Measurements from ENCODE around the gene LIPI.
"Not testable (repeated sequence)": the region's sequence is repeated elsewhere in the genome, so short reads cannot be mapped to it uniquely, and the experiment has no call there.

The LIPI gene

DNA sequence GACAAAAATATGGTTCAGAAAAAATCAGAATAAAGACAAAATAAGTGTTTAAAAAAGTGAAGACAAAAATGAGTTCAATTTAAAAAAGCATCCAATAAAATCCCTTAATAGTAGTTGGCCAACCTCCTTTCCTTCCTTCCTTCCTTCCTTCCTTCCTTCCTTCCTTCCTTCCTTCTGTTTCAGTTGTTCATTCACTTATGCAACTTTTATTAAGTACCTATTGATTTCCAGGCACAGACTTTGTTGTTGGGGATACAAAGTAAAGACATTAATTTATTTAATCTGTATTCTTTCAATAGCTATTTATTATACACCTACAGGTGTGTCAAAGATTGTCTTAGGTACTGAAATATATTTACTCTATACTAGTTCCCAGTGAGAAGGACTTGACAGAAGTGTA lies 2.4 kb upstream of the LIPI start:
- H4K20me1 ChIP-seq (ENCODE audit: insufficient read depth, low read length): no peaks in the 10 kb centered on the region
- no peak overlapping the region for H3K4me2 ChIP-seq (ENCODE audit: low read length)
- H3K36me3 ChIP-seq (ENCODE audit: insufficient read depth, low read length): no peaks in the 10 kb centered on the region
- no peaks in the 10 kb centered on the region; the same call in 1 of the 2 replicates for H3F3A ChIP-seq (ENCODE audit: insufficient read depth, low read length)
- H2AFZ ChIP-seq (ENCODE audit: low read length): no peak overlapping the region
- H3K9ac ChIP-seq (ENCODE audit: low read length): no peak overlapping the region
- no peak for TF ChIP-seq EZH2 (IDR thresholded peaks at IDR 0.05; ENCODE audit: borderline replicate concordance, low read length)
- TF ChIP-seq, protein P1, sequence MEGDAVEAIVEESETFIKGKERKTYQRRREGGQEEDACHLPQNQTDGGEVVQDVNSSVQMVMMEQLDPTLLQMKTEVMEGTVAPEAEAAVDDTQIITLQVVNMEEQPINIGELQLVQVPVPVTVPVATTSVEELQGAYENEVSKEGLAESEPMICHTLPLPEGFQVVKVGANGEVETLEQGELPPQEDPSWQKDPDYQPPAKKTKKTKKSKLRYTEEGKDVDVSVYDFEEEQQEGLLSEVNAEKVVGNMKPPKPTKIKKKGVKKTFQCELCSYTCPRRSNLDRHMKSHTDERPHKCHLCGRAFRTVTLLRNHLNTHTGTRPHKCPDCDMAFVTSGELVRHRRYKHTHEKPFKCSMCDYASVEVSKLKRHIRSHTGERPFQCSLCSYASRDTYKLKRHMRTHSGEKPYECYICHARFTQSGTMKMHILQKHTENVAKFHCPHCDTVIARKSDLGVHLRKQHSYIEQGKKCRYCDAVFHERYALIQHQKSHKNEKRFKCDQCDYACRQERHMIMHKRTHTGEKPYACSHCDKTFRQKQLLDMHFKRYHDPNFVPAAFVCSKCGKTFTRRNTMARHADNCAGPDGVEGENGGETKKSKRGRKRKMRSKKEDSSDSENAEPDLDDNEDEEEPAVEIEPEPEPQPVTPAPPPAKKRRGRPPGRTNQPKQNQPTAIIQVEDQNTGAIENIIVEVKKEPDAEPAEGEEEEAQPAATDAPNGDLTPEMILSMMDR (IDR thresholded peaks at IDR 0.05; ENCODE audit: low read length): no peak
- no peaks in the 10 kb centered on the region for H3K27me3 ChIP-seq (ENCODE audit: insufficient read depth, low read length)
- H3K9me2 ChIP-seq (ENCODE audit: low read depth, low read length): no peaks in the 10 kb centered on the region
- no peaks in the 10 kb centered on the region for H3K79me2 ChIP-seq (ENCODE audit: insufficient read depth, low read length)
- H3K9me3 ChIP-seq (ENCODE audit: low read length): no peaks in the 10 kb centered on the region
- H3K4me1 ChIP-seq (ENCODE audit: insufficient read depth, low read length, severe bottlenecking): peaks cover 9% of the 10 kb centered on the region
- H3K4me3 ChIP-seq (ENCODE audit: low read depth, low read length, poor library complexity, severe bottlenecking): no peak overlapping the region
- H3K27ac ChIP-seq (ENCODE audit: low read depth, low read length, poor library complexity, severe bottlenecking): no peak overlapping the region

DNA sequence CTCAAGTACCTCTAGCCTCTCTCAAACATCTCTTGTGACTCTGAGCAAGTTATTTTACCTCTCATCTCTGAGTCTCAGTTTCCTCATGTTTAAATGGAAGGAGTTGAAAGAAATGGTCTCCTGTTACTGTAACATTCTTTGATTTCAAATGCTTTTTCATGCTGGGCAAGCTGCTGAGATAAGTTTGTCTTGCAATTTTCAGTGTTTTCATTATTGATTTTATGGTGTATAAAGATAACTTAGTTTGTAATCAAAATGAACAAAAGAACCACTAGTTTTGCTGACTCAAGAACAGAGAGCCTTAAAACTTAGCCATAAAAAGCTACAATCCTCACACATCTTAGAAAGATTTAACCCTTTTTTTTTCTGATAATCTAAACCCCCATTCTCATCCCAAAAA lies 4.5 kb downstream of the LIPI start:
- H4K20me1 ChIP-seq (ENCODE audit: insufficient read depth, low read length): no peaks in the 10 kb centered on the region
- no peak overlapping the region for H3K4me2 ChIP-seq (ENCODE audit: low read length)
- TF ChIP-seq, protein P1 (IDR thresholded peaks at IDR 0.05; ENCODE audit: low read length): no peak
- no peak for TF ChIP-seq EZH2 (IDR thresholded peaks at IDR 0.05; ENCODE audit: borderline replicate concordance, low read length)
- H3K9ac ChIP-seq (ENCODE audit: low read length): no peak overlapping the region
- H3K27me3 ChIP-seq (ENCODE audit: insufficient read depth, low read length): no peaks in the 10 kb centered on the region
- H3K9me3 ChIP-seq (ENCODE audit: low read length): no peaks in the 10 kb centered on the region
- no peaks in the 10 kb centered on the region for H3K36me3 ChIP-seq (ENCODE audit: insufficient read depth, low read length)
- H3K27ac ChIP-seq (ENCODE audit: low read depth, low read length, poor library complexity, severe bottlenecking): no peak overlapping the region
- no peaks in the 10 kb centered on the region for H3K79me2 ChIP-seq (ENCODE audit: insufficient read depth, low read length)
- H3F3A ChIP-seq (ENCODE audit: insufficient read depth, low read length): no peaks in the 10 kb centered on the region; the same call in 1 of the 2 replicates
- no peak overlapping the region for H3K4me3 ChIP-seq (ENCODE audit: low read depth, low read length, poor library complexity, severe bottlenecking)
- no peaks in the 10 kb centered on the region for H3K9me2 ChIP-seq (ENCODE audit: low read depth, low read length)
- no peak overlapping the region for H2AFZ ChIP-seq (ENCODE audit: low read length)
- no peaks in the 10 kb centered on the region for H3K4me1 ChIP-seq (ENCODE audit: insufficient read depth, low read length, severe bottlenecking)

DNA sequence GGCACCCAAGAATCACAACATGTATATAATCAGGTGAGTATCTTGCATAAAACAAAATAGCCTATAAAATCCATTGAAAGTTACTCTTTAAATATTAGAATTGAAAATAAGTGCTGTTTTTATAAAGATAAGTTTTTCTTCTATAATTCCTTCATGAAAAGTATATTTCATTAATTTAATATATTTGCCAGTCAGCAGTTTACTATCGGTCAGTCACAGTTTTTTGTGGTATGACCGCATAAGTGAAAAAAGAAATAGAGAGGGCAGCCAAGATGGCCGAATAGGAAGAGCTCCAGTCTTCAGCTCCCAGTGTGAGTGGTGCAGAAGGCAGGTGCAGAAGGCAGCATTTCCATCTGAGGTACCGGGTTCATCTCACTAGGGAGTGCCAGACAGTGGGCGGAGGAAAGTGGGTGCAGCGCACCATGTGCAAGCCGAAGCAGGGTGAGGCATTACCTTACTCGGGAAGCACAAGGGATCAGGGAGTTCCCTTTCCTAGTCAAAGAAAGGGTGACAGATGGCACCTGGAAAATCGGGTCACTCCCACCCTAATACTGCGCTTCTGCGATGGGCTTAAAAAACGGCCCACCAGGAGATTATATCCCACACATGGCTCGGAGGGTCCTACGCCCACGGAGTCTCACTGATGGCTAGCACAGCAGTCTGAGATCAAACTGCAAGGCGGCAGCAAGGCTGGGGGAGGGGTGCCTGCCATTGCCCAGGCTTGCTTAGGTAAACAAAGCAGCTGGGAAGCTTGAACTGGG lies 44.1 kb downstream of the LIPI start:
- not testable (repeated sequence) for H3K9me3 ChIP-seq (ENCODE audit: low read length); H3K27me3 ChIP-seq (ENCODE audit: insufficient read depth, low read length); H2AFZ ChIP-seq (ENCODE audit: low read length)

DNA sequence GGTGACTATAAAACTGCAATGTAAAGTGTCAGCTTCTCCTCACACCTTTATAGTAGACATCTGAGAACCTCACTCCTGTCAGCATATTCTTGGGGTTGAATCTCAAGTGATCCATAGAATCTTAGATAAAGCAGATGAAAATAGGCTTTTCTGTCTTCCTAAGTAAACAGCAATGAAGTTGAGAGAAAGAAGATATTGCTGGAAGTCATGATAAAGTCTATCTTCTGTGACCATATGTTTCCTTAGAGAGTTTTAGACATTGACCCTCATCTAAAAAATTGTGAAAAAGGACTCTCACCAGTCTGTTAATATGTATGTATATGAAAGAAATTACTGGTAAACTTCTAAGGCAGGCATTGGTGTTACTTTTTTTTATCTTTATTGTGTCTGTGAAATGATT lies 66.8 kb downstream of the LIPI start:
- no peaks in the 10 kb centered on the region for H3K9me3 ChIP-seq (ENCODE audit: low read length)
- no peaks in the 10 kb centered on the region for H3K36me3 ChIP-seq (ENCODE audit: insufficient read depth, low read length)
- H4K20me1 ChIP-seq (ENCODE audit: insufficient read depth, low read length): no peaks in the 10 kb centered on the region
- no peak overlapping the region for H3K4me3 ChIP-seq (ENCODE audit: low read depth, low read length, poor library complexity, severe bottlenecking)
- H3K27me3 ChIP-seq (ENCODE audit: insufficient read depth, low read length): no peaks in the 10 kb centered on the region
- H3K4me2 ChIP-seq (ENCODE audit: low read length): no peak overlapping the region
- no peaks in the 10 kb centered on the region for H3K9me2 ChIP-seq (ENCODE audit: low read depth, low read length)
- H3K27ac ChIP-seq (ENCODE audit: low read depth, low read length, poor library complexity, severe bottlenecking): no peak overlapping the region
- TF ChIP-seq, protein P1 (IDR thresholded peaks at IDR 0.05; ENCODE audit: low read length): no peak
- no peak for TF ChIP-seq EZH2 (IDR thresholded peaks at IDR 0.05; ENCODE audit: borderline replicate concordance, low read length)
- no peak overlapping the region for H2AFZ ChIP-seq (ENCODE audit: low read length)
- H3K4me1 ChIP-seq (ENCODE audit: insufficient read depth, low read length, severe bottlenecking): no peaks in the 10 kb centered on the region
- H3K9ac ChIP-seq (ENCODE audit: low read length): no peak overlapping the region
- H3F3A ChIP-seq (ENCODE audit: insufficient read depth, low read length): no peaks in the 10 kb centered on the region
- no peaks in the 10 kb centered on the region for H3K79me2 ChIP-seq (ENCODE audit: insufficient read depth, low read length)

More for the DNA sequence above, 44.1 kb downstream of the LIPI start:
- H3K9me2 ChIP-seq (ENCODE audit: low read depth, low read length); H3K79me2 ChIP-seq (ENCODE audit: insufficient read depth, low read length); H4K20me1 ChIP-seq (ENCODE audit: insufficient read depth, low read length); H3K4me2 ChIP-seq (ENCODE audit: low read length); H3K4me3 ChIP-seq (ENCODE audit: low read depth, low read length, poor library complexity, severe bottlenecking); H3K4me1 ChIP-seq (ENCODE audit: insufficient read depth, low read length, severe bottlenecking); H3K27ac ChIP-seq (ENCODE audit: low read depth, low read length, poor library complexity, severe bottlenecking); H3F3A ChIP-seq (ENCODE audit: insufficient read depth, low read length); H3K36me3 ChIP-seq (ENCODE audit: insufficient read depth, low read length); H3K9ac ChIP-seq (ENCODE audit: low read length): not testable (repeated sequence)

All from OCI-LY1 (cell line).